ENCODE measurements around the gene STRADA.

STRADA gene

GRCh38 chr17:63700528-63701455 is 40.8 kb downstream of the STRADA start:
- peak overlapping the region; percentile 98 for H3K27ac Mint-ChIP-seq
- no peaks in the 10 kb centered on the region for H3K9me3 Mint-ChIP-seq
- peaks cover 72% of the 10 kb centered on the region for H3K4me1 Mint-ChIP-seq (ENCODE audit: low read depth)
- H3K36me3 Mint-ChIP-seq (ENCODE audit: low read depth), result peaks cover 73% of the 10 kb centered on the region
- DNase-seq, result peak; percentile 80
- H3K27me3 Mint-ChIP-seq, result no peaks in the 10 kb centered on the region
- H3K4me3 Mint-ChIP-seq, result peak overlapping the region; percentile 84

GRCh38 chr17:63699638-63700527 is 41.7 kb downstream of the STRADA start, which contains the start of gene LIMD2:
Gene LIMD2, minus strand, starts transcription at chr17:63700125. Its CDS starts 827 bp downstream, at chr17:63699298.
- Mint-ChIP-seq H3K27ac (peak within 1 kb of the TSS; percentile 98), H3K4me1 (ENCODE audit: low read depth) (peaks cover 72% of the 10 kb centered on the region), H3K4me3 (peak within 1 kb of the TSS; percentile 85), H3K36me3 (ENCODE audit: low read depth) (peaks cover 73% of the 10 kb centered on the region), H3K9me3 (no peaks in the 10 kb centered on the region), H3K27me3 (no peaks in the 10 kb centered on the region)
- peak; percentile 88 for DNase-seq

- Mint-ChIP-seq H3K4me3 (peak overlapping the region; percentile 85), H3K36me3 (ENCODE audit: low read depth) (peaks cover 72% of the 10 kb centered on the region), H3K9me3 (no peaks in the 10 kb centered on the region), H3K27ac (peak overlapping the region; percentile 94), H3K4me1 (ENCODE audit: low read depth) (peaks cover 74% of the 10 kb centered on the region), H3K27me3 (no peaks in the 10 kb centered on the region)
- peak; percentile 86 for DNase-seq
These were observed 42.5 kb downstream of the STRADA start for GRCh38 chr17:63698886-63699637.

- peak overlapping the region; percentile 85 for H3K4me3 Mint-ChIP-seq
- no peaks in the 10 kb centered on the region for H3K27me3 Mint-ChIP-seq
- H3K9me3 Mint-ChIP-seq, result no peaks in the 10 kb centered on the region
- peak overlapping the region; percentile 94 for H3K27ac Mint-ChIP-seq
- peaks cover 71% of the 10 kb centered on the region for H3K4me1 Mint-ChIP-seq (ENCODE audit: low read depth)
- H3K36me3 Mint-ChIP-seq (ENCODE audit: low read depth), result peaks cover 72% of the 10 kb centered on the region
- peak; percentile 69 for DNase-seq
These were observed 43.2 kb downstream of the STRADA start for GRCh38 chr17:63698381-63698885.

- Mint-ChIP-seq H3K36me3 (ENCODE audit: low read depth) (peaks cover 67% of the 10 kb centered on the region), H3K27ac (peak overlapping the region; percentile 94), H3K9me3 (no peaks in the 10 kb centered on the region), H3K27me3 (no peaks in the 10 kb centered on the region), H3K4me1 (ENCODE audit: low read depth) (peaks cover 68% of the 10 kb centered on the region), H3K4me3 (peak overlapping the region; percentile 85)
- peak; percentile 83 for DNase-seq
These were observed 44.0 kb downstream of the STRADA start for GRCh38 chr17:63697341-63698286.

- peak overlapping the region; percentile 94 for H3K27ac Mint-ChIP-seq
- H3K9me3 Mint-ChIP-seq, result no peaks in the 10 kb centered on the region
- peaks cover 58% of the 10 kb centered on the region for H3K4me1 Mint-ChIP-seq (ENCODE audit: low read depth)
- no peak for DNase-seq
- H3K4me3 Mint-ChIP-seq, result peak overlapping the region; percentile 85
- H3K27me3 Mint-ChIP-seq, result no peaks in the 10 kb centered on the region
- H3K36me3 Mint-ChIP-seq (ENCODE audit: low read depth), result peaks cover 66% of the 10 kb centered on the region
These were observed 45.1 kb downstream of the STRADA start for GRCh38 chr17:63696381-63696961.

- H3K27me3 Mint-ChIP-seq, result no peaks in the 10 kb centered on the region
- peak overlapping the region; percentile 94 for H3K27ac Mint-ChIP-seq
- peak overlapping the region; percentile 85 for H3K4me3 Mint-ChIP-seq
- peaks cover 52% of the 10 kb centered on the region for H3K4me1 Mint-ChIP-seq (ENCODE audit: low read depth)
- no peak for DNase-seq
- no peaks in the 10 kb centered on the region for H3K9me3 Mint-ChIP-seq
- peaks cover 68% of the 10 kb centered on the region for H3K36me3 Mint-ChIP-seq (ENCODE audit: low read depth)
These were observed 45.7 kb downstream of the STRADA start for GRCh38 chr17:63695889-63696288.

GRCh38 chr17:63694950-63695773 is 46.4 kb downstream of the STRADA start:
- Mint-ChIP-seq H3K36me3 (ENCODE audit: low read depth) (peaks cover 75% of the 10 kb centered on the region), H3K27me3 (no peaks in the 10 kb centered on the region), H3K27ac (peak overlapping the region; percentile 85), H3K4me1 (ENCODE audit: low read depth) (peaks cover 52% of the 10 kb centered on the region), H3K9me3 (no peaks in the 10 kb centered on the region), H3K4me3 (peak overlapping the region; percentile 31)
- peak; percentile 50 for DNase-seq

GRCh38 chr17:63694229-63694949 is 47.2 kb downstream of the STRADA start:
- DNase-seq, result no peak
- H3K4me3 Mint-ChIP-seq, result no peak overlapping the region
- no peaks in the 10 kb centered on the region for H3K9me3 Mint-ChIP-seq
- no peaks in the 10 kb centered on the region for H3K27me3 Mint-ChIP-seq
- peak overlapping the region; percentile 85 for H3K27ac Mint-ChIP-seq
- H3K4me1 Mint-ChIP-seq (ENCODE audit: low read depth), result peaks cover 52% of the 10 kb centered on the region
- H3K36me3 Mint-ChIP-seq (ENCODE audit: low read depth), result peaks cover 83% of the 10 kb centered on the region

- no peak for DNase-seq
These were observed 48.0 kb downstream of the STRADA start for GRCh38 chr17:63693411-63694113.

GRCh38 chr17:63692195-63692816 is 49.3 kb downstream of the STRADA start:
- peaks cover 49% of the 10 kb centered on the region for H3K4me1 Mint-ChIP-seq (ENCODE audit: low read depth)
- H3K4me3 Mint-ChIP-seq, result no peak overlapping the region
- no peaks in the 10 kb centered on the region for H3K27me3 Mint-ChIP-seq
- peak overlapping the region; percentile 63 for H3K27ac Mint-ChIP-seq
- DNase-seq, result no peak
- peaks cover 84% of the 10 kb centered on the region for H3K36me3 Mint-ChIP-seq (ENCODE audit: low read depth)
- no peaks in the 10 kb centered on the region for H3K9me3 Mint-ChIP-seq

More at GRCh38 chr17:63693411-63694113, 48.0 kb downstream of the STRADA start:
- Mint-ChIP-seq H3K36me3 (ENCODE audit: low read depth) (peaks cover 88% of the 10 kb centered on the region), H3K4me3 (no peak overlapping the region), H3K9me3 (no peaks in the 10 kb centered on the region), H3K4me1 (ENCODE audit: low read depth) (peaks cover 55% of the 10 kb centered on the region), H3K27me3 (no peaks in the 10 kb centered on the region), H3K27ac (peak overlapping the region; percentile 85)

Data from activated T-cell treated with anti-CD3 and anti-CD28 coated beads, Interleukin-2, amount 50 U/mL, for 24 hours (primary cell).